Stimulated activated CD4-positive, alpha-beta T cell treated with anti-CD3 and anti-CD28 coated beads, Interleukin-1b, Interleukin-23, amount 100 ng/mL, for 24 hours (primary cell): ENCODE measurements around the gene RGS6.

ENCODE experiments used
- DNase-seq, 4 experiments: peaks; one replicate each; pipeline ENCODE4 v3.0.0-alpha.2; 2020; ENCODE audit warnings: low read depth in 4 of 4, low spot score in 1 of 4

RGS6 gene

DNA sequence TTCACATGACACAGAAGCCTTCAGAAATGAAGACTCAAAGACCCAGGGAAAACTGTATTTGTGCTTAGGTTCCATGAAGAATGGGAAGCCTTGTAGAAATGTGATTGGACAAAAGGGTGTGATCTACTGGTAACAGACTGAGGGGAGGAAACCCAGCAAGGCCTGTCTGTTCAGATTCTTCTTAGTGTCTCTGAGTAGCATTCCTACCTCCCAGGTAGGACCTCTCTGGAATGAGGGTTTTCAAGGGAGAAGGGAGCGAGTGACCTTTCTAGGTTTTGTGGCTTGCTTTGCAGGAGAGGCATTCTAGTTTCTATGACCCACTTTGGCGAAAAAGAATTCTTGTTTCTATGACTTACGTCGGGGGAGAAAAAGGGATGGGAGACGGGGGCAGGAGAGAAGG is 560.0 kb downstream of the RGS6 start:
- DNase-seq, result no peak

DNA sequence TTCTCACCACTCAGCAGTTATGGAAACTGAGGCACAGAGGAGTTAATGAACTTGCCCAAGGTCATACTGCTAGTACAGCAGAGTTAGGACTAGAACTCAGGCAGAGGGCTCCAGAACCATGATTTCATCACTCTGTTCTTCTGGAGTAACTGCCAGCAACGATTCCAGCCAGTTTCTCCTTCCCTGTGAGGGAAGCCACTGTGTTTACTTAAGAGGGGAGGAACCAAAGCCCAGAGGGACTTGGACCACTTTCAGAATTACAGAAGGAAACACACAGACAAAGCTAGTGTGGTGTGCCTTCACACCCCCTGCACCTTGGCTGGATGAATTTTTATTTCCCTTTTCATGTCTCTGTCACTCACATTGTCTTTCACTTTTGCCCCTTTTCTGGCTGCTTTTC is 563.4 kb downstream of the RGS6 start:
- no peak for DNase-seq

DNA sequence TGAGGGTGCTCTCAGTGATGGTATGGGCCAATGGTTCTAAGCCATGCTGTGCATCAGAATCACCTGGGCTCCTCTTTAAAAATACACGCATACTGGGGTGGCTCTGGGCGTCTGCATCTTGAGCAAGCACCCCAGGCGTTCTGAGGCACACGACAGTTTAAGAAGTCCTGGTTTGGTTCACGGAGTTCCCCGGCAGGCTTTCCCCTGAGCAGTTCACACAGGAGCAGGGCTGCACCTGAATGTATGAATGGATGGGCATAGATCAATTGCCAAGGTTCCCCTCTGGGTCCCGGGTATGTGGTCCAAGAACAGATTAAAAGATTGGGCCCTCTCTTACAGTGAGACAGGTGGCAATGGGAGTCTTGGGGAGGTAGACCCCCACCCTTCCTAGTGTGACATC is 566.4 kb downstream of the RGS6 start:
- DNase-seq, result no peak

DNA sequence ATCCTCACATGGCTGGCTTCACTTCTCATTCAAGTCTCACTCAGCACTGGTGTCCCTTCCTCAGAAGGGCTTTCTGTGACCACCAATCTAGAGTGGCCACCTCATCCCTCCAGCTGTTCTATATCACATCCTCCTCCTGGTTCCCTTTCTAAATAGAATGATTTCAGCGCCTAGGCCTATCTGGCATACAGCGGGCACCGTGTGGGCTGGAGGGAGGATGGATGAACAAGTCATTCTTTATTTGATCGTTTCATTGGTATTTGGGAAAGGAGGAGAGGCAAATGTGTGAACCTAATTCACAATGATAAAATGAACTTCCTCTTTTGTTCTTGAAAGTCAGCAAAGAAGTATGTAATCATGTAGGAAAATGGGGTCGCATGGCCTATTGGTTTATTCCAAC is 567.5 kb downstream of the RGS6 start:
- no peak for DNase-seq

DNA sequence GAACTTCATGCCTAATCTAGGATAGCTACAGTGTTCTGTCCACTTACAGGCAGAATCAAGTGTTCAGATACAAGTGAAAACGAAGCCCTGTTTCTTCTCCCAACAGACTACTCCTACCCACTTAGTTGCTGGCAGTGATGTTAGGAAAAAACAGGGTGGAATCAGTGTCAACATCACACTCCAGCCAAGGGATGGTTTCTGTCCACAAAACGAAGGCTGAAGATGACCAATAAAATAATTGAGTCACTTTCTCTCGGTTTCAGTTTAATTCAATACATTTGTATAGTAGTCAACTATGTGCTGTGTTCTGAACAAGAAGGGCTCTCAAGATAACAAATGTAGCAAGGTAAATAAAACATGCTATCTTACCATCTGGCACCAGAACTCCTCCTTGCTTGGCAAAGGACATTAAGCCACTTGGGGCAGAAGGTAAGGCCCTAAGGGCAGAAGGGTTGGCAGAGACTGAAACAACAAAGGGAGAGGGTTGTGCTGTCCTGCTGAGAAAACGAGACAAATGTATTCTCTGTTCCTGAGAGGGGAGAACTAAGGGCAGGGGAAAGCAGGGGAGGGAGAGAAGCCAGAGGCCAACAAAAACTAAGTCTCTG is 568.1 kb downstream of the RGS6 start:
- DNase-seq, result no peak

DNA sequence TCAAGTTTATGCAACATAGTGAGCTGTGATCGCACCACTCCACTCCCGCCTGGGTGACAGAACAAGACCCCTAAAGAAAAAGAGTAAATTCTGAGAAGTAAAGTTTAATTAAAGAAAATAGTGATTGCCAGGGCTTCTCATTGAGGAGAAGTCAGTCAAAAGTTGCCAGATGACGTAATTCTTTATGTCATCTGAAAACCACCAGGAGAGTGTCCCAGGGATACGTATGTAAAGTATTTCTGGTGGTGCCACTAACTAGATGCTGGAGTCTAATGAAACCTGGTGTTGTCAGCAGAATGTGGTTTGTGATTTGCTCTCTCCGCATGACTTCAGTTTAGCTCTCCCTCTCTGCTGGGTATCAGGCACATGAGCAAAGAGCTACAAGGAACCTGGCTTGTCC is 569.2 kb downstream of the RGS6 start:
- DNase-seq, result no peak

DNA sequence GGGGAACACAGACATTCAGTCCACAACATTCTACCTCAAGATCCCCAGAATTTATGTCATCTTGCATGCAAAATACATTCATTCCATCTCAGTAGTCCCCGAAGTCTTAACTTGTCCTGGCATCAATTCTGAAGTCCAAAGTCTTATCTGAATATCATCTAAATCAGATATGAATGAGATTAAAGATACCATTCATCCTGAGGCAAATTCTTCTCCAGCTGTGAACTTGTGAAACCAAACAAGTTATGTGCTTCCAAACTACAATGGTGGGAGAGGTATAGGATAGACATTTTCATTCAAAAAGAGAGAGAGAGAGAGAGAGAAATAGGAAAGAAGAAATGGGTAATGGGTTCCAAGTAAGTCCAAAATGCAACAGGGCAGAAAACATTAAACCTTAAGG is 571.0 kb downstream of the RGS6 start:
- DNase-seq, result no peak

DNA sequence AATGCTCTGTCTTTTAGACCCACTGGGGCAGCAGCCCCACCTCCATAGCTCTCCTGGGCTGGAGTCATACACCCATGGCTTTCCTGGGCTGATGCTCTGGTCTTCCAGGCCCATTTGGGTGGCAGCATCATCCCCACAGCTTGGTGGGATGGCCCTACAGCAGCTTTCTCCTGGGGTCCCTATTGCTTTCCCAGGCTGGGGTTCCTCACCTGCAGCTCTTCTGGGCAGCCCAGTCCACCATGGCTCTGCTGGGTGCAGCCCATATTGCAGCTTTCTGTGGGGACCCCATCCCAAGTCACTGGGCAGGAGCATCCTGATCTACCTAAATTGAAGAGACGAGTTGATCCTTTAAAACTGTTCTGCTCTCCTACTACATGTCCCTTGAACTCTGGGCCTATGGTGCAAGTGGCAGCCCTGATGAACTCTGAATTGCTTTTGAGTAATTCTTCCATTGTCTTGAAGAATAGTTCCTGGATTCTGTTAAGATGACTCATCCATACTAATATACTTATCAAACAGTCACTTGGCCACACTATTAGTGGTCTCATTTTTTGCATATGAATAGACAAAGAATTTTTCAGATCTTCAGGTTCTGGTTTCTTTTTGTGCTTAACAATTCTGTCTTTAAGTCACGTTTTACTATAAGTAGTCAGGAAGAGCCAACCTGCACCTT is 571.6 kb downstream of the RGS6 start:
- DNase-seq, result no peak

DNA sequence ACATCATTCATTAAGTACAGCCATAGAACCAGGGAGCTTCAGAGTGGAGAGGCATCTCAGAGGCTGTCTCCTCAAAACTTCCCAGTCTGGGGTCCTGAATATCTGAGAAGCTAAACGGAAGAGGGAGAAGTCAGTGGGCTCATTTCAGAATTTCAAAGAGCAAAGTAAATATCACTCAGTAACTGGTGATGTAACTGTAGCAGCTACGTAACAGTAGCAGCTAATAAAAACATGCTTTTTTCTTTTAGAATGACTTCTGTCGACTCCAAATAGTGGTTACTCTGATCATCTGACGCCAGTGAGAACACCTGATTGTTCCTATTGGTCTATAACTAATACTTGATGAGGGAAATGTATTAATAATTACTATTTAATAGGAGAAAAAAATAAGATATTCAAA is 578.3 kb downstream of the RGS6 start:
- DNase-seq, result no peak

DNA sequence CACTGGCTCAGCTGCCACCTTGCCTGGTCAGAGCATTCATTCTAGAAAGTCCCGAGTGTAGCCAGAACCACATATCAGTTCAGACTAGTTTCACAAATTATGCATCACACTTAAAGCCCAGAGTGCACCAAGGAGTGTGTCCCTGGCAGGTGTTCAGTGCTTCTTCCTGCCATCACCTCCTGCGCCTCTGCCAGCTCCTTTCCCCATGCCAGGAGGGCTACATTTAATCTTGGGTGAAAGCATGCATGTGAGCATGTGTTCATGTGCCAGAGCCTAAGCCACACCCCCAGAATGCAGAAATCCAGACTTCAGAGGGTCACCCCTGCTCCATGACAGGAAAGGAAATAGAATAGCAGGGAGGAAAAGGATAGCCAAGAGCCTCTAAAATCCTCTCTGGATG is 580.1 kb downstream of the RGS6 start:
- DNase-seq, result no peak

DNA sequence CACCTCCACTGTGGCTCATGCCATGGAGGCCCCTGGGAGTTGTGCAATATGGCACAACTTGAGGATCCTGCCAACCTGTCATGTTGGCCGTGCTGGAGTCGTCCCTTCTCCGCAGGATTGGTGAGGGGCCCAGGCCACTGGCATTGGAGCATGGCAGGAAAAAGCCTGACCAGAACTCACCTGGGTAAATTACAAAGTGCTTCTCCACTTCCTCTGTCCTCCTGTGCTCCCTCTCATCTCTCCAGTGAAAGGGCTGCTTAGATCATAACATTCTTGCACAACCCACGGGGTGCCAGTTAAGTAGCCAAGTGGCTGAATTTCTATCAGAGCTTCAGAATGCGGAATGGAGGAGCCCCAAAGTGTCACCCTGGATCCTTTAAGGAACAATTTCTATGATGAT is 580.7 kb downstream of the RGS6 start:
- no peak for DNase-seq

DNA sequence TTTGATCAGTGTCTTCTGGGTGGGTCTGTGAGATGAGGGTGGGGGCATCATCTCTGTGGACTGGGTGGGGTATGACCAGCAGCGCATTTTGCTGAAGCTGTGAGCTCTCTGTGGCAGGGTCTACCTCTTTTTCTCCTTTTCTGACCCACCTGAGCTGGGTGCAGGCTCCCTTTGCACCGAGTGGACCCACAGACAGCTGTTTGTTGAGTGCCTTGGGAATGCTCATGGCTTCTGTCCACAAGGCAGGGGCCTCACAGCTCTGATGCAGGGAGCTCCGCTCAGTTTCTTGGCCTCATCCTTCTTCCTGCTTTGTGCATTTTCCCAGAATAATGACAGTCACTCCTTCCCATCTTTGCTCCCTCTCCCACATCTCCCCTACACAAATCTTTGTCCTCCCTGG is 581.1 kb downstream of the RGS6 start:
- no peak for DNase-seq

DNA sequence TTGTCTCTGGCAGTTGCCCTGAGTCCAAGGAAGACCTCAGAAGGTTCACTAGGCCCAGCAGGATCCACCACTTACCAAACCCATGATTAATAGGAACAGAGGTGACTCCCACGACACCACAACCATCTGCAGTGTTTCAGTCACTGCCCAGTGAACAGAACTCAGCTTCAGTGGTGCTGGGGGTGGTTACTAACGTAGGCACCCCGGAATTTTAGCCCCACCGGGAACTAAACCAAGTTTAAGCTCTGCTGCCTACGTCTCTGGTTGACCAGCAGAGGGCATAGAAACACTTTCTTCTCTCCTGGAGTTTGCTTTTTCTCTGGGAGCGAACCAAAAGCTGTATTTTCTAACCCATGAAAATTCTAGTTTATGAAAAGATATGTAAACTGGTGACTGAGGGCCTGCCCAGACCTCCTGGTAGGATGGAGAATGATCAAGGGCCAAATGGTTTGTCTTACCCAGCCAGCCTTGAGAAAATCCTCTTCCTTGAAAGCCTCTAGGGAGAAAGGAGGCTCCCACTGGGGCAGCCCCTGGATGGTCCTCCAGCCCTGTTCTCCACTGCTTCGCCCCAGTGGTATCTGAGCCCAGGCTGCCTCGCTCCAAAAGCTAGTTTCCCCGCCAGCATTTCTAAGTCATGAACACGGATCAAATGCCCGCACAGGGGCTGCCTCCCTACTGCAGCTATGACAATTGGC is 581.9 kb downstream of the RGS6 start:
- no peak for DNase-seq

DNA sequence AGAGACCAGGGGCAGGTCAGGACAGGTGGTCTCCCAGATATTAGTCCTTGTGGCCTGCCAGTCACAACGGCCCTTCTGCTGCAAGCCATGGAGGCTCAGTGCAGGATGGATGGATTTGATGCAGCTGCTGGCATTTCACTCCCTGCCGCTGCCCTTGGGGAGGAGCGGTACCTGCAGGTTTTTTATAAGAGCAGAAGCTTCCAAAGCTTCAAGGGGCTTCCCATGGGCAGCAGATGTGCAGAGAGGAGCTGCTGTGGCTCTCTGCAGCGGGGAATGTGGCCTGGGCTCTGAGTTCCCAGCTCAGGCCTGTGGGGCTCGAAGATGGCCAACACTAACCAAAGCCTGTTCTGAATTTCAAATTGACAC is 582.4 kb downstream of the RGS6 start:
- no peak for DNase-seq

DNA sequence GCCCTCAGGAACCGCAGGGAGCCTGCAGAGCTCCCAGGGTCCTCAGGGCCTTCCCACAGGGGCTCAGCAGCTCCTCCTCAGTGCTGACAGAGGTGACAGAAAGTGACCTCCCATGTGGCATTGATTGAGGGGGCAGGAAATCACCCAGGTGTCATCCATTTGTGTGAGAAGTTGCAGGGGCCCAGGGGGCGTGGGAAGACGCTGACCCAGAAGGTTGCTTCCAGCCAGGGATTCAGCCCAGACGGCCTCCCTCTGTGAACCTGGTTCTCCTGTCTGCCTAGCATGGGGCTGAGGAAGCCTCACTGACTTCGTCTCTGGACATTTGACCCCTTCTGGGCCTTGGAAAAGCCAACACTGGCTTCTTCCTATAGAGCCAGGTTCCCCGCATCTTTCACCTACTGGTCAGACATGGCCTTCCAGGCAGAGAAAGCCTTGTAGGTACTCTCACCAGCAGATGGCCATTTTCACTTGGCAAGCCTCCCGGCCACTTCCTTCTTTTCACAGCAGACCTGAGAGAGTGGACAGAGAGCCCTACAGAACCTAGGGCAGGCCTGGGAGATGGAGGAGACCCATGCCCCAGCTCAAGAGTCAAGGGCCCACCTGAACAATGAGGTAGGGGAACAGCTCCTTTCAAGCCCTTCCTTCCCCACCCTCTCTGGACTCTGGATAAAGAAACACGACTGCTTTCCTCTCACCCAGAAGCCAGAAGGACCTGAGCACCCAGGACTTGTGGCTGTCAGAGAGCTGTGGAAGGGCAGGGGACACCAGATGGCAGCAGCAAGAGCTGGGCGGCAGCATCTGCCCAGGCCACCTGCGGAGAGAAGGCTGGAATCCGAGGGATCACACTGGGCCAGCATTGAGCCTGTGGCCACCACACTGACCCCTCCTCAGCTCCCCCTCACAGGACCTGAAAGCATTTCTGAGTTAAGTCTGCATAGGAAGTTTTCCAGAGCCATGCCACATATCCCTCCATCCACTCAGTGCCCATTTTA is 583.8 kb downstream of the RGS6 start:
- no peak for DNase-seq

DNA sequence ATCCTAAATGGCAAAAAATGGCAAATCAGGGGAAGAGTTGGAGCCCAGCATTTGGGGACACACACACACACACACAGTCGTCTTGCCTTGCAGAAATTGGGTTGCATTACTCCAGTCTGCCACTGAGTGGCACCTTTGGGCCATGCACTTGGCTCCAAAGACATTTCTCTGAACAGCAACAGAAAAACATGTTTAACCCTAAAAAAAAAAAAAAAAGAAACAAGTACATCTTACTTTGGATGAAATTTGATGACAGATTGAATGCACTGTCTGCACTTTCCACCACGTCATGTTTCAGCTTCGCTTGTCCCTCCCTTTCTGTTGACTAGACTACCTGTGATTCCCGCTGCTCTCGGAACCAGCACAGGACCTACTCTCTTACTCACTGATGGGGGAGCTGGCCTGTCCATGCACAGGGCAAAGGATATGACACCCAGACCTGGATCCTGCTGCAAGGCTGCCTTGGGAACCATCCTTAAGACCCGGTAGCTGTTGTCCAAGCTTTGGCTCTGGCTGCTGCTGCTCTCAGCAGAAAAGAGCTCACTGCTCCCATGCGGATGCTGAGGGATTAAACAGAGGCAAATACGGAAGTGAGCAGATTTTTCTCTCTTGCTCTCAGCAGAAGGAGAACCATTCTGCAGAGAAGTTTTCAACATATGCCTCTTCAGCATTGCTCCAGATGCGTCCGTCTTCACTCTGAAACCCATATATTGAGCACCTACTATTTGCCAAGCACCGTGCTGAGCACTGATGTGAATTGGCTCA is 584.9 kb downstream of the RGS6 start:
- peak; percentile 40 to 49 (median 42) for DNase-seq

DNA sequence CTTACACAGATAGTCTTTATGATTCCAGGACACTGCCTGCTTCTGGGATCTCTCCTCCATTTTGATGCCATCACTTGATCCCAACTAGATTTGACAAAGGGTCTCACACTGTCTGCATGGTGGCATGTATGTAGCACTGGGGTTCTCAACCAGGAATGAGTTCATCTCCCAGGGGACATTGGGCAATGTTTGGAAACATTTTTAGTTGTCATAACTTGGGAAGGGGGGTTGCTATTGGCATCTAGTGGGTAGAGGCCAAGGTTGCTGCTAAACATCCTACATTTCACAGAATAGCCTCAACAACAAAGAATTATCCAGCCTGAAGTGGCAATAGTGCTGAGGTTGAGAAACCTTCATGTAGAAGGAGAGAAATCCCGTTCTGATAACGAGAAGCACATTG is 585.5 kb downstream of the RGS6 start:
- no peak for DNase-seq

DNA sequence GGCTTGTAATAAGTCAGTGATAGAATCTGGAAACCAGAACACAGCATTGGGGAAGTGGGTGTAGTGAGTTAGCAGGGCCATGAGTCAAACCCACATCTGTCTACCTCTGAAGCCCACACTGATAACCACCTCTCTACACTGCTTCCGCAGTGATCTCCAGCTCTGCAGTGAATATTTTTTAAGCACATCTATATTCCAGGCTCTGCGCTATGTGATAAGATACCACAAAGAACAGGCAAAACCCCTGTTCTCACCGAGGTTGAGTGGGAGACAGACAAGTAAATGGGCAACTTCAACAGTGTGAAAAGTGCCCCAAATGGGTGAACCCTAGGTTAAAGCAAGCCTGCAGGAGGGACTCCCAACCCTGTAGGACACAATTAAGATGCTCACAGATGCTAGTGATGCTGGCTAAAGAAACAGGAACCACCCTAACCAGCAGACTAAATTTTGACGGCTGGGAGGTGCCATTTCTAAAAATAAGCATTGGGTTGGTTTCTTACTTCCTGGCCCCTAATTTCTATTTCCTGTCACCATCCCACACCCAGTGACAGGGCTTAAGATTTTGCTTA is 586.7 kb downstream of the RGS6 start:
- DNase-seq, result peak in 1 of 4 experiments; percentile 19

DNA sequence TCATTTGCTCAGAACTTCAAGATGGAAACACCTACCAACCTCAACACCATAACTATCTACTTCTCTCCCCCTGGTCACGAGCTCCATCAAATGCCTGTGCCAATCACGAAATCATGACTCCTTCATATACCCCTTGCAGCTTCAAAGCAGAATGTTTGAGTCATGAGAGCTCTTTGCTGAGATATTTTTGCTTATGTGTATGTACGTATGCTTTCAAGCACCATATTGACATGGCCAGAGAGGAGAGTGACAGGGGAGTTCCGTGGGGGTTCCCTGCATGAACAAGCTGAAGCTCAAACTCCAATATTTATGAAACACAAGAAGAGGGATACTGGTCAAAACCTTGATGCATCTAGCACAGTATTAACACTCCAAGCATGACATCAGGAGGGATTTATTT is 587.3 kb downstream of the RGS6 start:
- DNase-seq, result no peak

DNA sequence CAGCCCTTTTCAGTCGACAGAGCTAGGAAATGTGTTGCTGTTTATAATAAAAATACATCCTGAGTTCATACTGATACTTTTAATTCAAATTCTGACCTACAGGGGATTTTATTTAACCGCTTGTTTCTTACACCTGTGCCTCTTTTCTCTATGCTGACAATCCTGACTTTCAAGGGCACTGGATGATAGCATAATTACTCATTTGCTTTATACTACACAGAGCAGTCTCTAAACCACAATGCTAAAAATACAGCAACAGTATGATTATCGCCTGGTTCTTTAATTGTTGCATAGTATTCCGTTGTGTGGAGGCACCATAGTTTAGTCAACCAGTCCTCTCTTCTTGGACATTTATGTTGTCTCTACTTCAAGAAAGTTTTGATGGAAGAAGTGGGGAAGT is 588.8 kb downstream of the RGS6 start:
- no peak for DNase-seq
